GM18858 (cell line): ENCODE data around the gene COLEC11.
A peak's percentile ranks its signal among the peaks of the same experiment; 100 is the strongest.
"Not testable (repeated sequence)": the region's sequence is repeated elsewhere in the genome, so short reads cannot be mapped to it uniquely, and the experiment has no call there.

Experiments
- ATAC-seq: cut with Tn5 transposase; IDR thresholded peaks from one replicate; pipeline ENCODE4 v1.9.1; 2021; ENCODE audit not compliant: unreplicated experiment

Gene COLEC11

DNA sequence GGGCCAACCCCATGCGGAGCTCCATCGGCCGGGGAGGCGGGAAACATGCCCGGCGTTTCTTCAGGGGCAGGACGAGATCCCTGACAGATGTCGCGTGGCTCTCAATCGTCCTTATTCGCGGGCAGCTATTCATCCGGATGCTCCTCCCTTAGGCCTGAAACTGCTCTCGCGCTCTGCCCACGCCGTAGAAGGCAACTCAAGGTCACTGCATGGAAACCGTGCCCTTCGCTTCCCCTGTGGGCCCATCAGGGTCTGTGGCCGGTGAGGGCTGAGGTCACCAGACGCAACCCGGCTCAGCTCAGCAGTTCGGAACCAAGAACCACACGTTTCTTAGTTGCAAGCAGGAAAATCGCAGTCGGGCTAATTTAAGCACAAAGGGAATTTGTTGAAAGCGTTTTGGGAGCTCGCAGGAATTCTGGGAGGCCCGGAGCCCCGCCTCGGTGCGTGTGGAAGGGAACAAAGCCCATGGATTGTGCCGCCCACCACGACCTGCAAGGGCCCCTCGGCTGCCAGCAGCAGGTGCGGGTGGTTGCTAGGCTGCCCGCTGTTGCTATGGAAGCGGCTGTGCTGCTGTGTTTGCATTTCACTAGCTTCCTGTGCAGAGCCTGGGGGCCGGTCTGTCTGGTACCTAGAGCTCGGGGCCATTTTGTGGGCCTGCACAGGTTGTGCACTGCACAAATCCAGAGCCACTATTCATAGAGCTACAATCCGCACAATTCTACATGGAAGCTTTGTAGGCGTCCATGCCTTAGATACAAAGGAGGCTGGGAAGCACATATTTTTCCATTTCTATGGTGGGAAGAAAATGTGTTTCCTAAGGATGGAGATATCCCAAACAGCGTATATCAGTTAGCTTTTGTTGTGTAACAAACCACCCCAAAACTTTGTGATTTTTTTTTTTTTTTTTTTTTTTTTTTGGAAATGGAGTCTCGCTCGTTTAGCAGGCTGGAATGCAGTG lies 57.1 kb downstream of the COLEC11 start:
- peak; percentile 56 for ATAC-seq

DNA sequence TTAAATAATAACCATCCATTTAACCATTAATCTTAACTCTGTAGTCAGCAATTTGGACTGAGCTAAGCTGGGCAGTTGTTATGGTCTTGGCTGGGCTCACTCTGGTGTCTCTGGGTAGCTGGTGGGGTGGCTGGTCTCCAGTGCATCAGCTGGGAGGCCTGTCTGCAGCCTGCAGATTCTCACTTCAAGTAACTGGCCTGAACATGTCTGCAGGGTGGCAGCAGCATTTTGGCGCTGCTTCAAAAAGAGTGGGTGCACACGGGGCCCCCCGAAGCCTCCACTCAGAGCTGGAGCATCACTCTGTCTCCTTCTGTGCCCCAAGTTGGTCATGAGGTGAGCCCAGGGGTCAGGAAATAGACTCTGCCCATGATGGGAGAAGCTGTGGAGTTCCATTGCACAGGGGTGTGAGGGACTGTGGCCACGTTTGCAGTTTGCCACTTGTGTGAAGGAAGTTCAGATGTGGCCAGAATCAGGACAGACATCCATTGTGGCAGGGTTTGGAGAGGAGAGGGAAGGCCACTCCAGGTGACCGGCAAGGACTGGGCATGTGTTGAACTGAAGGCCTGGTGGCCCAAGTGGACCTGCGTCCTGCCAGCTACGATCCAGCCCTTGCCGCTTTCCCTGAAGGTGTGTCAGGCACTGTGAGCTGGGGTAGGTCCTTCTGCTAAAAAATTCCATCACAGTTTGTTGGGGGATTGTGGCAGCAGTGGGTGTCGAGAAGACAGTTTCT lies 58.1 kb downstream of the COLEC11 start:
- ATAC-seq = no peak

DNA sequence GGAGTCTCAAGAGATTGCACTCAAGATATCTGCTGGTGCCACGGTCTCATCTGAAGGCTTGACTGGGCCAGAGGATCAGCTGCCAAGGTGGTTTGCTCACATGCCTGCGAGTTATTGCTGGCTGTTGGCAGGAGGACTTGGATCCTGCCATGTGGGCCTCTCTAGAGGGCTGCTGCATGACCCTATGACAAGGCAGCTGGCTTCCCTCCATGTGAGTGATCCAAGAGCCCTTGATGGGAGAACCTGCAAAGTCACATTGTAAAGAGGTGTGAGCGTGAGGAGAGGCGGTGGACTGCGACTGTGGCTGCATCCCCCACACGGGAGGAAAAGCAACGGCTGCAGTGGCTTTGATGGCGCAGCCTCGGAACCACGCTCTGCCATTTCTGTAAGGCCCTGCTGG lies 59.1 kb downstream of the COLEC11 start:
- no peak for ATAC-seq

DNA sequence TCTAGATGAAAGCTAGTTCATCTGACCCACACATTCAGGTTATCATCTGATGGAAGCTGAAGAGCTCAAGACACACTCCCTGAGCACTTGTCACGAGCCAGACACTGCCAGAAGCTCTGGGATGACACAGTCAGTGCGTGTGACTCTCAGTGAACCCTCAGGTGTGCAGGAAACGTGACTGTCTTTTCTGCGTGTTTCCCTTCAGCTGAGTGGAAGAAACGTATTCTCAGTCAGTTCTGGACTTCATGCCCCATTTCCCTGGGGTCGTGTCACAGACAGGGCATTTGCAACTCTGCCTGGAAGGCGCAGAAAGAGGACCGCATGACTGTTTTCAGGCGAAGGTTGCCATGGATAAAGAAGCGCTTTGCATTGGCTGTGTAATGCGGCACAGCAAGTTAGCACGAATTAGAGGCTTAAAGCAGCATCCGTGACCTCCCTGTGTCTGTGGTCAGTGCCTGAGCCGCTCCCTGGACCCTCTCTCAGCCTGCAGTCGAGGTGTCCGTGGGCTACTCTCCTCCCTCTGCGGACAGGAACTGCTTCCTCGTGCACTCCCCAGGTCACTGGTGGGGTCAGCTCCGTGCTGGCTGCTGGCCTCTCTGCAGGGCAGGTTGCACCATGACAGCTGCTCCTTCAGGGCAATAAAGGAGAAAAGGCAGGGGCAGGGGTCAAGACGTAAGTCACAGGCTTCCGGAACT lies 59.8 kb downstream of the COLEC11 start:
- ATAC-seq = no peak

GRCh38 chr2:3655871-3656761 lies 61.2 kb downstream of the COLEC11 start:
- ATAC-seq = no peak

DNA sequence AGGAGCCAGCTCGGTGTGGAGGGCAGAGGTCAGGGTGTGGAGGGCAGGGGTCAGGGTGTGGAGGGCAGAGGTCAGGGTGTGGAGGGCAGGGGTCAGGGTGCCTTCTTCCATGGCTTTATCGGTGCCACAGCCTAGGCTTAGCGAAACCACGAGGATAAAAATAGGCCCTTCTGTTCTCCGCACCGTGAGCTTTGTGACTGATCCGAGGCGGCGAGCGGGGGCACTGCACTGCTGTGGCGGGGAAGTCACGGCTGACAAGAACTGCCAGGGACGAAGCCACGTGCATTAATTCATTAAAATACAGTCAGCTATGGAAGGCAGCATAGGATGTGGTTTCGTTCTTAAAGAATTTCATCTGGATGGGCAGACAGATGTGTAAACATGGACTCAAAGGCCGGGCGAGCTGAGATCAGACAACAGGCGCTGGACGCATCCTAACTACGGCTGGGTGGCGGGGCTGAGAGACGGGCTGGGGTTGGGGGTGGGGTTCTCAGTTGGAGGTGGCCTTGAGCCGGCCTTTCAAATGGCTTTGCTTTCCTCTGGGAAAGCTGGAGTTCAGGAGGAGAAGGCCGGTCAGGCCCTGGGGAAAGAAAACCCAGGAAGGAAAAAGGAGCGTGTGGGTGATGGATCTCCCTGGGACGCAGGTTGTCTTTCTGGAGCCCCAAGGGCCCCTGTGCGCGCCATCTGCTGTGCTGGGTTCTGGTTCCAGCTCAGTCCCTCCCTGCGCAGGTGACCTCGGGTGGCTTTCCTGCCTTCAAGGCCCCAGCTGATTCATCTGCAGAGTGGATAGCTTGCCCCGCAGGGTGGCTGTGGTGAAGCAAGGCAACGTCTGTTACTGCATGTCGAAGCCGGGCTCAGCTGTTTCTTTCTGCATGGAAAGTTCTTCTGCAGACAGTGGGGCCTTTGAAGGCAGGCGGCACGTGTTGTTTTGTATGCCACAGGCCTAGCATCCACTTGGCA lies 62.1 kb downstream of the COLEC11 start:
- no peak for ATAC-seq

DNA sequence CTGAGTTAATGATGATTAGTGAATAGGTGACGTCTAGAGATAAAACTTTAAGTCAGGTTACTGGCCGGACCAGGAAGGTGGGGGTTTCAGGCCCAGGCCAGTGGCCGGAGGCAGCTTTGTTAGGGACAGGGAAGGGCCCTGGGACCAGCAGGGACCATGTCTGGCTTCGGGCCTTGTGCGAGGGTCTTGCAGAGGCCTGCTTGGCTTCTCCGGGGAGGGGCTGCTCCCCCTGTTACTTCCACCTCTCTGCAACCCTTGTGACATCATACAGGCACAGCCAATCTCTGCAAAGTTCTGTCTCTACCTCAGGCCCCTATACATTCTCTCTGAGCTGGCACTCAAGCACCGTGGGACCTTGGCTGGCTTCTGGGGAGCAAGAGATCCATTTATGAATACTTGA lies 63.0 kb downstream of the COLEC11 start, which contains the start of gene ALLC:
ALLC (plus strand) TSS at position 320 of the 400 bp plus-strand sequence. CDS start 12,958 bp downstream, outside the sequence.
- no peak for ATAC-seq

- ATAC-seq = no peak
Observed at GRCh38 chr2:3659447-3660432, 64.8 kb downstream of the COLEC11 start.

- ATAC-seq = not testable (repeated sequence)
Observed at GRCh38 chr2:3660640-3661039, 65.7 kb downstream of the COLEC11 start.

- ATAC-seq = no peak
Observed at GRCh38 chr2:3661149-3661660, 66.3 kb downstream of the COLEC11 start.

DNA sequence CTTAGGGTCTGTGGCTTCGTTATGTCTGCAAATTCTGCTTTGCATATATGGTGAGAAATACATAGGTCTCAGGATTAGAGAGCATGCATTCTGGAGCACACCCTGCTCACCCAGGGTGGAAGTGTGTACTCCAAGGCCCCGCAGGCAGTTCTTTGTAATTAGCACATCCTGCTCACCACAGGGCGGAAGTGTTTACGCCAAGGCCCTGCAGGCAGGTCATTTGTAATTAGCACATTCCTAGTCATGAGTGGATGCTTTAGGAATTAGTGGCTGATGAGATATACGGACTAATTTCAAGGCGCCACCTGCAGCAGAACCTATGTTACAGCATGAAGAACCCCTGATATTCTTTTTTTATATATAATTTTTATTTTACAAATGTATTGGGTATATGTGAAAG lies 67.3 kb downstream of the COLEC11 start:
- no peak for ATAC-seq

- no peak for ATAC-seq
Observed at GRCh38 chr2:3664118-3664517, 69.2 kb downstream of the COLEC11 start.

- ATAC-seq = no peak
Observed at GRCh38 chr2:3664925-3665324, 70.0 kb downstream of the COLEC11 start.

DNA sequence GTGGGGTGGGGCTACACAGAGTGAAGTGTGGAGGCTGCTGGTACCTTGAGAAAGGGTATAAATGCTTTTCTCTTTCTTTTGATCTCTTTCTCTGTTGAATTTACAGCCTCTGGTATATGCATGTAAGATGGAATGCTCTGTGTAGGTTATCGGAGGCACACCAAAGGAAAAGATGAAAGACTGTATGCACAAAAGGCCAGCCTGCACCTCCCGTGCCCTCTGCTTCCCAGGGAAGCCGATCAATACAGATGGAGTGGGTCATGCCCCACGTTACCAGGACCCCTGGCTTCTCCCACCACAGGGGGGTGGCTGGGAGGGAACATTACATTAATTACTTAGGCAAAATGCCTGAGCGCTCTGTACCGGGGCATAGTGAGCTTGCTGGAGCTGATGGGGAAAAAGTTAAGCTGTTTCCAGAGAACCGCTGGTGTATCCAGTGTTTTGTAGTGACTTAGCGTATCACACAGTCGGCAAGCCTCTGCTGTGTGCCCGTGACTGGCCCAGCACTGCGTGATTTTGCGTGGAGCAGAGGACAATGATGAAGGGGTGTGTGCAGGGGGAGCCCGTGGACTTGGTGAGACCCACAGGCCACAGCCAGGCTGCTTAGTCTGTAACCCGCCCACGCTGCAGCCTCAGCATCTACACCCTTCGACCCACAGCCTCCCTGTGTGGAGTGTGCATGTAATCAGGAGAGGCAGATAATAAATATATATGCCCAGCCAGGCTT lies 71.1 kb downstream of the COLEC11 start:
- ATAC-seq = no peak

- ATAC-seq = no peak
Observed at GRCh38 chr2:3666613-3666975, 71.7 kb downstream of the COLEC11 start.

DNA sequence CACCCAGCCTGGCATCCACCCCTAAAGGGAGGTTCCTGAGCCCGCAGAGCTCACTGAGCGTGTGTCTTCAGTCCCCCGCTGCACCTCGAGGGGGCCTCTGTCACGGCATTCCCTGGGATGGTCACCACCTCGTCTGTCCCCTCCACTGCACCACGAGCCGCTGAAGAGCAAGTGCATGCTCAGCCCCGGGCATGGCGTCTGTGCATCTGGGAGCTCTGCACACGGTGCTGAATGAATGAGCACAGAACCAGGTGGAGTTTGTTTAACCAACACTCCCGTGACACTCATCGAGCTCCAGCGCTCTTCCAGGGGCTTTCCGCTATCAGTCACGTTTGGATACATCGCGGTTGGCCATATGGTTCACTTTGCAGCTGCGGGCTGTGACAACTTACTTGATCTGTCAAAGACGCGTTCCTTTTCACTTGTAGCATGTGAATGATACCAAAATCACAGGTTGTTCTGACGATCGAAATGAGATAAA lies 72.3 kb downstream of the COLEC11 start:
- no peak for ATAC-seq

- ATAC-seq = no peak
Observed at GRCh38 chr2:3669656-3670055, 74.7 kb downstream of the COLEC11 start.
